Progenitor cell of endocrine pancreas (in vitro differentiated cells): ENCODE data around the gene CAMK2D. TPM values are rescaled to one million over a fixed set of nuclear protein-coding genes. Genes with fewer than 3 reads are reported as not detected.
A peak's percentile ranks its signal among the peaks of the same experiment; 100 is the strongest.
"Not testable (repeated sequence)": the region's sequence is repeated elsewhere in the genome, so short reads cannot be mapped to it uniquely, and the experiment has no call there.

Experiments used
- DNase-seq: peaks from one replicate; pipeline ENCODE4 v3.0.0; 2021; ENCODE audit warnings: low spot score; ENCODE audit not compliant: unreplicated experiment
- H3K27ac Mint-ChIP-seq: 2 replicates; pipeline ENCODE4 v1.8.0; 2021; ENCODE audit warnings: mild to moderate bottlenecking, moderate library complexity, mixed read lengths
- H3K27me3 Mint-ChIP-seq: 2 replicates; pipeline ENCODE4 v1.8.0; 2021; ENCODE audit warnings: mixed read lengths
- H3K36me3 Mint-ChIP-seq: 2 replicates; pipeline ENCODE4 v1.8.0; 2022; ENCODE audit warnings: mixed read lengths; ENCODE audit not compliant: insufficient read depth
- H3K4me1 Mint-ChIP-seq: 2 replicates; pipeline ENCODE4 v1.8.0; 2021; ENCODE audit warnings: low read depth, mixed read lengths
- H3K4me3 Mint-ChIP-seq: 2 replicates; pipeline ENCODE4 v1.8.0; 2021; ENCODE audit warnings: low read depth, mild to moderate bottlenecking, moderate library complexity, mixed read lengths
- H3K9me3 Mint-ChIP-seq: 2 replicates; pipeline ENCODE4 v1.8.0; 2021; ENCODE audit warnings: low read depth, mixed read lengths
- total RNA-seq: library from RNA; stranded (reverse); gene quantifications from 2 replicates; pipeline ENCODE4 v1.2.1, GENCODE V29; 2021
- TF ChIP-seq, protein P1 (sequence below): fragments of 200-600 bp; sonication (generic); IDR thresholded peaks from one replicate; pipeline ENCODE4 v1.5.0; 2021; ENCODE audit warnings: antibody characterized with exemption, mild to moderate bottlenecking; ENCODE audit not compliant: unreplicated experiment

Gene CAMK2D
- total RNA-seq, 1 donor from 2014 or later = 74.4 TPM

DNA sequence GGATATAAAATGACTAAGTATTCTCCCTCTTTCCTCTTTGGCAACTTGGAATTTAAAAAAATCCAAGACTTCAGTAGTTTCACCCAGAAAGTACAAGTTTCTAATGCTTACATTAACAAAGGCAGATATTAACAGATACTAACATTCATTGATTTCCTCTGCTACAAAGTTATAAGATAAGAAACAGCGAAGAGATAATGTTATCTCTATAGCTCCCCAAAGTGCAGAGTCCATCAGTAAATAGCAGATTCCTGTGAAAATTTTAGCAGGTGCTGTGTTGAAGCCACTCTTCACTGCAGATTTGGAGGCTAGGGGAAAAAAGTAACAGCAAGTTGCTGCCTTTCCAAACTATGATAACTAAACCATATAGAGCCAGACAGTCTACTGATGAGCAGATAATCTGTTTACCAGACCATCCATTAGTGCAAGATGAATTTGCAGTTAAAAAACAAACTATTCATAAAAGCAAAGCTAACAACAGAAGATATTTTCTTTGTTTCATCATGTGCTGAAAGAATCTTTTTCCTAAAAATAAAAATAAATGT is 3.3 kb upstream of the CAMK2D start:
- no peaks in the 10 kb centered on the region for H3K9me3 Mint-ChIP-seq
- H3K27me3 Mint-ChIP-seq = no peaks in the 10 kb centered on the region
- no peak for DNase-seq
- H3K4me1 Mint-ChIP-seq = peaks cover 36% of the 10 kb centered on the region
- H3K27ac Mint-ChIP-seq = peak overlapping the region; percentile 79
- TF ChIP-seq, protein P1, sequence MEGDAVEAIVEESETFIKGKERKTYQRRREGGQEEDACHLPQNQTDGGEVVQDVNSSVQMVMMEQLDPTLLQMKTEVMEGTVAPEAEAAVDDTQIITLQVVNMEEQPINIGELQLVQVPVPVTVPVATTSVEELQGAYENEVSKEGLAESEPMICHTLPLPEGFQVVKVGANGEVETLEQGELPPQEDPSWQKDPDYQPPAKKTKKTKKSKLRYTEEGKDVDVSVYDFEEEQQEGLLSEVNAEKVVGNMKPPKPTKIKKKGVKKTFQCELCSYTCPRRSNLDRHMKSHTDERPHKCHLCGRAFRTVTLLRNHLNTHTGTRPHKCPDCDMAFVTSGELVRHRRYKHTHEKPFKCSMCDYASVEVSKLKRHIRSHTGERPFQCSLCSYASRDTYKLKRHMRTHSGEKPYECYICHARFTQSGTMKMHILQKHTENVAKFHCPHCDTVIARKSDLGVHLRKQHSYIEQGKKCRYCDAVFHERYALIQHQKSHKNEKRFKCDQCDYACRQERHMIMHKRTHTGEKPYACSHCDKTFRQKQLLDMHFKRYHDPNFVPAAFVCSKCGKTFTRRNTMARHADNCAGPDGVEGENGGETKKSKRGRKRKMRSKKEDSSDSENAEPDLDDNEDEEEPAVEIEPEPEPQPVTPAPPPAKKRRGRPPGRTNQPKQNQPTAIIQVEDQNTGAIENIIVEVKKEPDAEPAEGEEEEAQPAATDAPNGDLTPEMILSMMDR = no peak
- peak overlapping the region; percentile 25 for H3K4me3 Mint-ChIP-seq
- H3K36me3 Mint-ChIP-seq = no peaks in the 10 kb centered on the region

DNA sequence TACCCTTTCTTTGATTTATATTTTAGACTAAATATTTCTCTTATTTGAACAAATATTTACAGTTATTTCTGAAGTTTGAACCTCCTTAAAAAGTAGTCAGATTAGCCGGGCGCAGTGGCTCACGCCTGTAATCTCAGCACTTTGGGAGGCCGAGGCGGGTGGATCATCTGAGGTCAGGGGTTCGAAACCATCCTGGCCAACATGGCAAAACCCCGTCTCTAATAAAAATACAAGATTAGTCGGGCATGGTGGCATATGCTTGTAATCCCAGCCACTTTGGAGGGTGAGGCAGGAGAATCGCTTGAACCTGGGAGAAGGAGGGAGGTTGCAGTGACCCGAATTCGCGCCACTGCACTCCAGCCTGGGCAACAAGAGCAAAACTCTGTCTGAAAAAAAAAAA is 2.4 kb upstream of the CAMK2D start:
- H3K36me3 Mint-ChIP-seq, H3K9me3 Mint-ChIP-seq, DNase-seq, H3K4me3 Mint-ChIP-seq, H3K27me3 Mint-ChIP-seq: not testable (repeated sequence)
- H3K27ac Mint-ChIP-seq = peak overlapping the region; percentile 19
- H3K4me1 Mint-ChIP-seq = peaks cover 35% of the 10 kb centered on the region

DNA sequence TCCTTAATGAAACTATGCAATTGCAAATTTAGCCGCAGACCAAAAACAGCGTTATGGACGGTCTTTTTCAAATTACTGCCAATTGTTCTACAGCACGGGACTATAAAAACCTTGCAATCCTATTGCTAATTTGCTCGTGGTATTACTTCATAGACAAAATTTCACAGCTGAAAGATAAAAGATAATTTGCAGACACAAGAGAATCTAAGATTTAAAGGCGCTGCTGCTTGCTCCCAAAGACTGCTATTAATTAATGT is 1.4 kb upstream of the CAMK2D start:
- H3K27ac Mint-ChIP-seq = peak overlapping the region; percentile 100
- TF ChIP-seq, protein P1 = peak; percentile 1
- peaks cover 45% of the 10 kb centered on the region for H3K4me1 Mint-ChIP-seq
- peak overlapping the region; percentile 87 for H3K4me3 Mint-ChIP-seq
- no peaks in the 10 kb centered on the region for H3K27me3 Mint-ChIP-seq
- DNase-seq = no peak
- no peaks in the 10 kb centered on the region for H3K36me3 Mint-ChIP-seq
- H3K9me3 Mint-ChIP-seq = no peaks in the 10 kb centered on the region

DNA sequence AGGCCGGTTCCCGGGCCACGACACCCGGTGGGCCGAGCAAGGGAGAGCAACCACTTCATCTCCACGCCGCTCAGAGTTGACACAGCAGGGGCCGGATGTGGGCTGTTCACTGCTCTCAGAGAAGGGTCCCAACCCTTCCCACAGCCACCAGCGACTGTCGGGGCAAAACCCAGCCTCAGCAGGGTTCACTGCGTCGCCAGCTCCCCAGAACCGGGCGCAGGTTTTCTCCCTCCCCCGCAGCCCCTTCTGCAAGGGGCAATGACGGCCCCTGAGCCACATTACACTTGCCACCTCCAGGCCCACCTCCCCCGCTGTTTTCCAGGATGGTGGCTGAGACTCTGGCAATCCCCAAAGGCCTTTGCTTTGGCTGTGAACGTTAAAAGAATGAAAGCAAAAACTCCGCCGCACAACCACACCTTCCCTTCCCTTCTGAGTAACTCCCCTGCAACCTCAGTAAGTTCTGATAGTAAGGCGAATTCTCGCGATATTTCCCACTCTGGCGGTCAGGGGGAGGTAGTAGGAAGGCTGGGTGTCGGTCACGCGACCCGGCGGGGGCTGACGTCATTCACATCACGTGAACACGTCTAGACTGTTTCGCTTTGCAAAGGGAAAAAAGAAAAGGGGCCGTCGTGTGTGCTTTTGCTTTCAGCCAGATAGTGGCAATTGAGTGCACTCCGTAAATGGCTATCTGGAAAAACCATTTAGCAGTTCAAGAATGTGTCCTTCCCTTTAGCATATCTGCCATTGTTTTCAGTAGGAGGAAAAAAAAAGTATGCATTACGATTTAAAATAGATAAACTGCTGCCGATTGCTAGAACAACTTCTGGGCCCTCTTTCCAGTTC is 869 bp upstream of the CAMK2D start:
- H3K27ac Mint-ChIP-seq = peak overlapping the region; percentile 100
- peak; percentile 96 for DNase-seq
- no peaks in the 10 kb centered on the region for H3K27me3 Mint-ChIP-seq
- peak overlapping the region; percentile 87 for H3K4me3 Mint-ChIP-seq
- H3K9me3 Mint-ChIP-seq = no peaks in the 10 kb centered on the region
- TF ChIP-seq, protein P1 = peak; percentile 6
- H3K36me3 Mint-ChIP-seq = no peaks in the 10 kb centered on the region
- peaks cover 50% of the 10 kb centered on the region for H3K4me1 Mint-ChIP-seq

DNA sequence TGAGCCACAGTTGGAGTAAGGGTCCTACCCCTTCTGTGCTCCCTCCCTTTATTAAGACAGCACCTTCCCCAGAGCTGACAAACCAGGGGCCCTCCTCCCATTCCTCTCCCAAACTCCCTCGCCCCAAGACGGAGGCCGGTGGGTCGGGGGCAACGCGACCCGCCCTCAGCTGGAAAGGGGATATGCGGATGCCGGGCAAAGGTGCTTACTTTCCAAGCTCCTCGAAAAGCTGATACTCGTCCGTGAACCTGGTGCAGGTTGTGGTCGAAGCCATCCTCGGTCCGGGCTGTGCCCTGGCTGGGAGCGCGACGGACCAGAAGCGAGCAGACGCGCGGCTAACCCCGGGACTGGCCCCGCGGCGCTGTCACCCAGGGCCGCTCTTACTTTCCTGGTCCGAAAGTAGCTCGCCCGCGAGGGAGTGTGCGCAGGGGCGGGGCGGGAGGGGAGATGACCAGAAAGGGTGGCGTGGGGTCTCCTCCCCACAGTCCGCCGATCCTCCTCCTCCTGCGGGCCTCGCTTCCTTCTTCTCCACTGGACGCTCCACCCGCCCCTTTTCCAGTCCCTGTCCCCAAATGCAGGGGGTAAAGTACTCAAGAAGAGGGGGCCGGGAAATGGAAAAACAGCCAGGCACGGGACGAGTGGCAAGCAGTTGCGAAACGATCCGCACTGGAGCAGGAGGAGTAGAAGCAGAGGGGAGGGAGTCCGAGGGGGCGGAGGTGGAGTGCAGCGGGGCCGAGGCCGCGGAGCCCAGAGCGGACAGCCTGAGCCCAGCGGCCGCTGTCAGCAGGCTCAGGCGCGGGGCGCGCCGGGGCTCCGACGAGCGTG is 531 bp downstream of the CAMK2D start:
- H3K4me3 Mint-ChIP-seq = peak overlapping the region; percentile 87
- peaks cover 53% of the 10 kb centered on the region for H3K4me1 Mint-ChIP-seq
- no peaks in the 10 kb centered on the region for H3K36me3 Mint-ChIP-seq
- TF ChIP-seq, protein P1 = no peak
- H3K9me3 Mint-ChIP-seq = no peaks in the 10 kb centered on the region
- peak overlapping the region; percentile 99 for H3K27ac Mint-ChIP-seq
- H3K27me3 Mint-ChIP-seq = no peaks in the 10 kb centered on the region
- peak; percentile 60 for DNase-seq
